Hepatic stellate cell (primary cell): Measurements from ENCODE around the gene GBP5.
"Not testable (repeated sequence)": the region's sequence is repeated elsewhere in the genome, so short reads cannot be mapped to it uniquely, and the experiment has no call there.

Experiments used
- DNase-seq: peaks from one replicate; pipeline ENCODE4 v3.0.0; 2011; ENCODE audit warnings: low spot score

The GBP5 gene

GRCh38 chr1:89280766-89281165 lies 8.1 kb upstream of the GBP5 start:
- no peak for DNase-seq

- no peak for DNase-seq
Observed at GRCh38 chr1:89279011-89279466, 6.4 kb upstream of the GBP5 start.

GRCh38 chr1:89277725-89278124 lies 5.1 kb upstream of the GBP5 start:
- no peak for DNase-seq

- DNase-seq = no peak
Observed at GRCh38 chr1:89276690-89277089, 4.0 kb upstream of the GBP5 start.

- no peak for DNase-seq
Observed at GRCh38 chr1:89274411-89274857, 1.8 kb upstream of the GBP5 start.

- DNase-seq = no peak
Observed at GRCh38 chr1:89273324-89273778, 691 bp upstream of the GBP5 start.

- no peak for DNase-seq
Observed at GRCh38 chr1:89271341-89272015, 1.2 kb downstream of the GBP5 start.

- no peak for DNase-seq
Observed at GRCh38 chr1:89270423-89270822, 2.2 kb downstream of the GBP5 start.

- DNase-seq = no peak
Observed at GRCh38 chr1:89269277-89269676, 3.4 kb downstream of the GBP5 start.

GRCh38 chr1:89262643-89263042 lies 10.0 kb downstream of the GBP5 start:
- no peak for DNase-seq

GRCh38 chr1:89261926-89262515 lies 10.6 kb downstream of the GBP5 start:
- no peak for DNase-seq

GRCh38 chr1:89260566-89261255 lies 11.9 kb downstream of the GBP5 start:
- no peak for DNase-seq

- DNase-seq = no peak
Observed at GRCh38 chr1:89260042-89260441, 12.6 kb downstream of the GBP5 start.

- no peak for DNase-seq
Observed at GRCh38 chr1:89259283-89259971, 13.2 kb downstream of the GBP5 start.

- no peak for DNase-seq
Observed at GRCh38 chr1:89257041-89257440, 15.6 kb downstream of the GBP5 start.

GRCh38 chr1:89255581-89255980 lies 17.1 kb downstream of the GBP5 start:
- not testable (repeated sequence) for DNase-seq

- DNase-seq = no peak
Observed at GRCh38 chr1:89254658-89255287, 17.9 kb downstream of the GBP5 start.

GRCh38 chr1:89243046-89243445 lies 29.6 kb downstream of the GBP5 start:
- DNase-seq = no peak
